ENCODE measurements around the gene PLXND1.

The PLXND1 gene

DNA sequence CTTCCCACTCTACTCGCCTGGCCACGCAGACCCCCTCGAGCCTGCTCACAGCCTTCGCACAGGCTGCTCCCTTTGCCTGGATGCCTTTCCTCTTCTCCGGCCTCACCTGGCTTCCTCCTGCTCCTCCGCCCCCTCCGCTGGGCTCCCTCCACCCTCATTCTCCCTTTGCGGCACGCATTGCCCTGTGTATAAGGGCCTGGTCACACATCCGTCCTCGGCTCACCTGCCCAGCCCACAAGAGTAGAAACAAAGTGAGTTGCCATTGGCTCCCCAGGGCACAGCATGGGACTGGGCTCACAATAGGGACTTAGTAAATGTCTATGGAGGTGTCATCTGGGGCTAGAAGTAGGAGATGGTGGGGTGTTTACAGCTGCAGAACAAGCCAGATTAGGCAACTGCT lies 4.2 kb downstream of the PLXND1 start:
- DNase-seq (ENCODE audit: low read depth, low spot score) = peak; percentile 44

- DNase-seq (ENCODE audit: low read depth, low spot score) = no peak
Observed at GRCh38 chr3:129601713-129602112, 4.8 kb downstream of the PLXND1 start.

DNA sequence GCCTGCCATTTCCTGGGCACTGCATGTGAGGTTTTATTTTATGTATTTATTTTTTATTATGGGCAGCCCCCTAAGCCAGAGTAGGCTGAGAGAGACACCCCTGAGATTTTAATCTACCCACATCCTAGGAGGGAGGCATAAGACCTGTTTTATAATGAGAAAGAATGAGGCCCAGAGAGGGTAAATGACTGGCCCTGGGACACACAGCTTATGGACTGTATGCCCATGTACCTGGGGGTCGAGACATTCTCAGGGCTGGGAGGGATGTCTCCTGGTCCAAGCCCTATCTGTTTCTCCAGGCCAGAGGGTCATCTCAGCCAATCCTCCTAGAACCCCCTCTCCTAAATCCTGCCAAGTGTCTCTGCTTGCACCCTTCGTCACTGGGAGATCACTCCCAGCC lies 6.1 kb downstream of the PLXND1 start:
- DNase-seq (ENCODE audit: low read depth, low spot score) = no peak

DNA sequence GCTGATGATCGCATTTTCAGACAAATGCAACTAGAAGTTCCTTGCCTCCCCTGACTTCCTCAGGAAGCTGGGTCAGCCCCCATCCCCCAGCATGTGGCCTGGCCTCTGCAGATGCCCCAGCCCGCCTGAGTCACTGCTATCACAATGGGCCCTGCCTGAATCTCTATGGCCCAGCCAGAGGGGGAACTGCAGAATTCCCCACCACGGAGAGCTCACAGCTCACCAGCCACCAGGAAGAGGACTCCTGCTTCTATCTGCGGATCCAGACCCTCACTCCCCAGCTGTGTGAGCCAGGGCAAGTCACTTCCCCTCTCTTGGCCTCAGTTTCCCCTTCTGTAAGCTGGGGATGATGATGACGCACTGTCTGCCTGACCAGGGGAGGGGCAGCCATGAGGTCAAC lies 6.9 kb downstream of the PLXND1 start:
- DNase-seq (ENCODE audit: low read depth, low spot score) = peak; percentile 91

DNA sequence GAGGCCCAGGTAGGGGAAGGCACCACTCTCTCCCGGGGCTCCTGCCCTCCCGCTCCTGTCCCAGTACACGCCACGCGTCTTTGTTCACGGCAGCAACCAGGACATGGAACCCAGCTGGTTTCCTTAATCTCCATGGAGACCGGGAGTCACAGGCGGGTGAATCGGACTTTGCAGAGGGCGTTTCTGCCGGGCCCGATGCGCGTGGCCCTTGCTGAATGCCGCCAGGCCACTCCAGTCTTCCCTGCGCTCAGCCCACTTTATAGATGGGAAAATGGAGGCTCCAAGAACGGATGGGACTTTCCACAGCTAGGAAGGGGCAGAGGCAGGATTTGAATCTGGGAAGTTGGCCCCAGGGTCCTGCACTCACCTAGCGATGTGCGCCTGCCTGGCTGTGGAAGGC lies 7.4 kb downstream of the PLXND1 start:
- DNase-seq (ENCODE audit: low read depth, low spot score) = peak; percentile 53

DNA sequence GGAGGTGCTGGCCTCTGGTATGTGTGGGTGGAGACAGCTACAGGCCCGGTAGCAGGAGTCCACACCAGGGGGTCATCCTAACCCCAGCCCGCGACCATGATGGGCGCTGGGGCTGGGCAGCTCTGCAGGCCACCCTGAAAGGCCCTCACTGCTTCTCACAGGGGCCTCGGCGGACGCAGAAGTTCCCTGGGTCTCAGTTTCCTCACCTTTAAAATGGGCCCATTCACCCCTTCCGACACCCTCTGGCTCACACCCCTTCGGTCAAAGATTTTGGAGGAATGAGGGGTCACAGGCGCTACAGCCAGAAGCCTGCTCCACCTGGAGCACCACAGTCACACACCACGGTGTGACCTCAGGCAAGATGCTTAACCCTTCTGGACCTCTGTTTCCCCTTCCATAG lies 8.0 kb downstream of the PLXND1 start:
- no peak for DNase-seq (ENCODE audit: low read depth, low spot score)

DNA sequence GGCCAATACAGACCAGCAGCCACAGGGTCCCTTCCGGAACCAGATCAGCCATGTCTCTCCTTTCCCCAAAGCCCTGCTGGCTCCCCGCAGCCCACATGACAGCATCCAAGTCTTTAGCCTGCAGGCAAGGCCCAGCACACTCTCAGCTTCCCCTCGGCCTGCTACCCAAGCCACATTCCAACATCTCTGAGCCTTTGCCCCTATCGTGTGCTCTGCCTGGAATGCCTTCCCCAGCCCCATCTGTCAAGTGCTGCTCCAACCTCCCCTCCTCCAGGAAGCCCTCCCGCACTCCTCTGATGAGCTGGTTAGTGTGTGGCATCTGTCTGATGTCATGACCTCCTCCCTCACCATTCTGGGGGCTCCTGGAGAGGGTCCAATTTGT lies 8.5 kb downstream of the PLXND1 start:
- peak; percentile 93 for DNase-seq (ENCODE audit: low read depth, low spot score)

DNA sequence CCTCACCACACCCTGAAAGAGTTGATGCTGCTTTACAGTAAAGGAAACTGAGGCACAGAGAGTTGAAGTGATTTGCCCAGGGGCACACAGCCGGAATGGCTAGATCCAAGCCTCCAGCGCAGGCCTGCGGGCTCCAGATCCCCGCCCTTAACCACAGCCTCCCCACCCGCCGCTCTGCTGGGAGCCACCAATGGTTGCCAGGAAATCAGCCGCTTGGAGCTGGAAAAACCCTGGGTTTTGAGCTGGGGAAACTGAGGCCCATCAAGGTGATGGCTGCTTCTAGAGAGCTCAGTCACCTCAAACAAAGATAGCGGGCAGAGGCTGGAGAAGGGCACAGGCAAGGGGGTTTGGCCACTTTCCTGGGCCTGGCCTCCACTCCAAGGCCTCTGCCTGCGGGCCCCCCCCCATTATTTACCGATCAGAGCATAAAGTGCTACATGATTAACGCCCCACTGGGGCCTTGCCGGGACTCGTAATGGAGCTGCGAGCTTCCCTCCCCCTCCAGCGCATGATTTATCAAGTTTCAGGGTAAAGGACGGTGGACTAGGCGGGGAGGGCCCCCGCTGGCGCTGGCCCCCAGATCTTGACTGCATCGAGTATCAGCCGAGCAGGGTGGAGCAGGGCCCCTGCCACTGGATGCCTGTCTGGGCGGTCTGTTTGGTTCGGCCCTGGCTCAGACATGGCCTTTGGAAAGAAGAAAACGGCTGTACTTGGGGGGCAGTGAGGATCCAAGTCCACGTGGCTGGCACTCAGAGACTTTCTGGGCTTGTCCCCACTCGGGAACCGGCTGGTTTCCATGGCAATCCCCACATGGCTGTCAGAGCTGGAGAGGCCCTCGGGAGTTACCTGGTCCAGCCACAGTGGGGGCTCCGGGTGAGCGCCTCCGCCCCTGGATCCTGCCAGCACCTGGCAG lies 9.1 kb downstream of the PLXND1 start:
- DNase-seq (ENCODE audit: low read depth, low spot score) = peak; percentile 19

DNA sequence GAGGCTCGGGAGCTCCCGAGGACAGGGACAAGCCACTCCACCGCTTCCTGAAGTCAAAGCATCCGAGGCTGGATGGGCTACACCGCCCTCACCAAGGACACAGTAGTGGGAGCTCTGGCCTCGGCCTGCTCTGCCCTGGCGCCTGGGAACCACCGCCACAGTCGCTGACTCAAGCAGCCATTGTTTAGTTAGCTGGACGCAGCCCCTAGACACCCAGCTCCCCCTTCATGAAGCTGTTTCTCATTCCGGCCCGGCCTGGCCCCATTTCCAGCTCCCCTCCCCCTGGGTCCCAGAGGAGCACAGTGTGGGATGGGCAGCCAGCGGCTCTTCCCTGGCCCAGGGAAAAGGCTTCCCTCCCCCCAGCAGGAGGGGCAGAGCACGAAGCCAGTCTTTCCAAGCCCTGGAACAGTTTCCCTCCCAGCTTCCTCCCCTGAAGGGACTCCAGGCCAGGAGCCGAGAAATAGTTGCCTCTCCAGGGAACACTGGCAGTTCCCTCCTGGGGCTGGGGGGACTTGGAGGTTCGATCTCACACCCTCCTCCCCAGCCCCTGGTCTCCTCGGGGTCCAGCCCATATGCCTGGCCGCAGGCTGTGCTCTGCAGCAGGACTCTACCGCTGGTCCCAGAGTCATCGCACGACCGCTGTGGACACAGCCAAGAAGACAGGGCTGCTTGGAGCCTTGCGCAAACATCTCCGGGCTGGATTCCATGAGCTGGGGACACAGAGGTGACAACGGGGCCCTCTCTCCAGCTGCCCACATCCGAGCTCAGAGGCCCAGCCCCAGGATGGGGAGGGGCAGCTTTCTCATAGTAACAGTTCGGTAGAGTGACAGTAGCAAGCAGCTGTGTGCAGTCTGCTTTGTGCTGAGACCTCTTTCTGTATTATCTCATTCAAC lies 10.0 kb downstream of the PLXND1 start:
- peak; percentile 85 for DNase-seq (ENCODE audit: low read depth, low spot score)

GRCh38 chr3:129595544-129596193 lies 10.8 kb downstream of the PLXND1 start:
- DNase-seq (ENCODE audit: low read depth, low spot score) = peak; percentile 36

- DNase-seq (ENCODE audit: low read depth, low spot score) = no peak
Observed at GRCh38 chr3:129594907-129595390, 11.5 kb downstream of the PLXND1 start.

DNA sequence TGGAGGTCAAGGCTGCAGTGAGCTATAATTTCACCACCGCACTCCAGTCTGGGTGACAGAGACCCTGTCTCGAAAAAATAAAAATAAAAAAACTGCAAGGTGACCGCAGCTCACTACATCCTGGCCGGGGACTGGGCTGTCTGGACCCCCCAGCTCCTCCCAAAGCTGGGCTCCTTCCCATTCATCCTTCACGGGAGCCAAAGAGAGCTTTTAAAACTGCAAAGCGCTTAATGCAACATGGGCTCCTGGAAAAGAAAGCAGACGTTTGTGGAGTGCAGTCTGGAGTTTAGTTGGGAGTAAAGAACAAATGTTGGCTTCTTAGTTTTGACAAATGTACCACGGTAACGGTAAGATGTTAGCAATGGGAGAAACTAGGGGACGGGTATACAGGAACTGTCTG lies 12.1 kb downstream of the PLXND1 start:
- no peak for DNase-seq (ENCODE audit: low read depth, low spot score)

DNA sequence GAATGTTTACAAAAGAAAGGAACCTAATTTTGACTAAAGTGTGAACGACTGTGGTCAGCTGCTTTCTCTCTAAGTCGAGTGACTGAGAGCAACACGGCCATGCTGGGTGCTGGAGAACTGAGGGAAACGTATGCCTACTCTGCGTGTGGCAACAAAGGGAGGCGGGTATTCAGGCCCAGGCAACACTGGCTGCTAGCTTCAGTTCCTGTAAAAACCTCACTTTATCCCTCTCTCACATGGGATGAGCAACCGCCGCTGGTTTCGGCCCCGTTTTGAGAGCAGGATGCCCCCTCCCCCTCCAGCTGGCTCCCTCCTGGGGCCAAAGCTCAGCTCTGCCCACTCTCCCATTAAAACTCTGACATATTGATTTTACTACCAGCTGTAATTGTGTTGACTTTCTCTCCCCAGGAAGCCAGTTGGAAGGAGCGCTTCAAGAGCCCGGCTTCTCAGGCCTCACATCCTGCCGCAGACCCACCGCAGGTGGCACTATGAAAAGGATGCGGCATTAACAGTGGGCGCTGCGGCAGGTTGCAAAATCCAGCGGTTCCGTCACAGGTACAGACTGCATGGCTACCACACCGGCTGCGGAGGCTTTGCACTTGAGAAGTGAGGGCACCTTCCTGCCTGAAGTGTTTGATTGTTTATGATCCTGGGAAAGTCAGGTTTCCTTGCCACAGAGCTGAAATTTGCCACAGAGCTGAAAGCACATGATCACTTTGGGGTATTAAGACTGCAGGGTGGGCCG lies 12.7 kb downstream of the PLXND1 start:
- peak; percentile 44 for DNase-seq (ENCODE audit: low read depth, low spot score)

- DNase-seq (ENCODE audit: low read depth, low spot score) = no peak
Observed at GRCh38 chr3:129593230-129593594, 13.3 kb downstream of the PLXND1 start.

- peak; percentile 51 for DNase-seq (ENCODE audit: low read depth, low spot score)
Observed at GRCh38 chr3:129592381-129593131, 13.9 kb downstream of the PLXND1 start.

- no peak for DNase-seq (ENCODE audit: low read depth, low spot score)
Observed at GRCh38 chr3:129591932-129592331, 14.5 kb downstream of the PLXND1 start.

DNA sequence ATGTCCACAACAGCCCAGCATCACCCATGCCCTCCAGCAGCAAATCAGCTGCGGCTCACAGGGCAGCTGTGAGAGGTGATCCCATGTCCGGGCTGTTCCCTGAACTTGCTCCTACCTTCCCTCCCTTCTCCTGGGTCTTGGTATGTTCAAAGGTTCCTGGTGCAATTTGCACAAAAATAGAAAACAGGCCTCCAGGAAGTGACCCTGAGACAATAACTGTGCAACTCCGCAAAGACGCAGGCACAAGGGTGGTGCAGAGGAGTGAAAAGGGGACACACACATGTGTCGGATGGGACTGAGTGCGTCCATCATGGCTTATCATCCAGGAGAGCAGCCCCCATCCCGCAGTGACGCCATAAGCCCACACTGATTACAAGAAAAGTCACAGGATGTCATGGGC lies 16.3 kb downstream of the PLXND1 start:
- no peak for DNase-seq (ENCODE audit: low read depth, low spot score)

DNA sequence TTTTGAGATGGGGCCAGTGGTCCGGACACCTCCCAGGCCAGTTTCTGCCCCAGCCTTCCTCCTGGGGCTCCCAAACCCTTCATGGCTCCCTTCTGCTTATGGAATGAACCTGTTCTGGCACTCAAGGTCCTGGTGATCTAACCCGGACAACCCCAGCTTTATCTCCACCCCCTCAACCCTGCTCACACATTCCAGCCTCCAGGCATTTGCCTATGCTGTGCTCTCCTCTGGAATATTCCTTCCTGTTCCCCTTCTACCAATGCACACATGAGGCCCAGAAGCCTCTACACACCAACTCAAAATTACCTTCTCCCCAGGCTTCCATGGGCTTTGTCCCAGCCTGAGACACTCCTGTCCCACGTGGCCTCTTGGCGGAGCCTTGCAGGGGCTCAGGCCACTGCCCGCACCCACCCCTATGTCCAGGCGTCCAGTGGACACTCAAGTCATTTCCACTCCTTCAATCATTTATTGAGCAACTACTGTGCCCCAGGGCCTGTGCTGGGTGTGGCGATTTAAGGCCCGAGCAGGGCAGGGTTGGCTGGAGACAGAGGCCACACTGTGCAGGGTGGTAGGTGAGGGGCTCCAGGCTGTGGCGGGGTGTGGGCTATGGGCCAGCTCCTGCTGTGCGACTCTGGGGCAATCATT lies 18.8 kb downstream of the PLXND1 start:
- peak; percentile 45 for DNase-seq (ENCODE audit: low read depth, low spot score)

DNA sequence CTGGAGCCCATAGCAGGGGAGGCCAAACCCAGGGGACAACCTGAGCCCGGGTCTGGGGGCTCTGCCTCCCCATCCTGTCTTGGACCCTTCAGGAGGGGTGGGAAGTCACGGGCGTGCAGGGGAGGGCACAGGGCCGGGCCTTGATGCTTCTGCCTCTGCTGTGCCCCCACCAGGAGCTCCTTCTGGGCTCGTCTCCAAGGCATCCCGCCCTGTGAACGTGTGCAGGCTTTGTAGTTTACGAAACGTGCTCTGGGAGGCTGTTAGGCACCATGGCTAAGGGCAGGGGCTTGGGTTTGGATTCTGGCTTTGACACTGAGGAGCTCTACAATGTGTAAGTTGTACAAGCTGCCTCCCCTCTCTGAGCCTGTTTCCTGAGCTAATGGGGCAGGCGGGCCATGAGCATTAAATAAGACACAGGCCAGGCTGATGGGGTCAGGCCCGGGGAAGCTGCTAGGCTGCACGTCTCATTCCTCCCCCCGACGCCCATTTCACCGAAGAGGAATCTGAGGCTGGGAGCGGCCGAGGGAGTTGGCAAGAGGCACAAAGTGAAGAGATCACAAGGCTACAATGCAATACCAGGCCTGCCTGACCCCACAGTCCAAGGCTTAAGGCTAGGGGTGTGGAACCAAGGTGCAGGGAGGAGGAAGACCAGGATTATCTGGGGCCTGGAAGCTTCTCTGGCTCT lies 19.6 kb downstream of the PLXND1 start:
- DNase-seq (ENCODE audit: low read depth, low spot score) = peak; percentile 29

Data from ELF-1 (cell line).